ENCODE results near the gene FBXO31.

DNA sequence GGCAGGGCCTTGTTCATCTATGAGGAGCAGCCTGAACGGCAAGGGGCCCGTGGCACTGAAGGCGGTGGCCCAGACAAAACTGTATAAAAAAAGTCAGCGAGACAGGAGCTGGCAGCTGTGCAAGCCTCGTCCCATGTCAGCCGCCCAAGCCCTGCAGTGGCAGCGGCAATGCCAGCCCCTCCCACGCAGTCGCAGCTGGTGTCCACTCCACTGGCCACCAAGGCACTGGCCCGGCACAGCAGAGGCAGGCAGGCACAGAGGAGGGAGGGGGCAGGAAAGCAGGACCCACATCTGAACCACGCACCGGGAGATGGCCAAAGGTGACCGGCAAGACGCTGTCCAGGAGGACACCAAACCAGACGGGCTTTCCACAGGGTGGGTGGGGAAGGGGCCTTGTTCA is 50.5 kb downstream of the FBXO31 start:
- TF ChIP-seq CTCF (IDR thresholded peaks at IDR 0.05; ENCODE audit: low read length), result no peak
- TF ChIP-seq EZH2 (optimal IDR thresholded peaks at IDR 0.05; ENCODE audit: low read depth, low read length), result no peak

Measured in MM.1S (cell line).